Measurements from ENCODE around the gene DOHH.

Gene DOHH

GRCh38 chr19:3441986-3442329 lies 58.5 kb downstream of the DOHH start:
- no peak for DNase-seq (ENCODE audit: low read depth in 2 of 2)

GRCh38 chr19:3441089-3441985 lies 59.1 kb downstream of the DOHH start:
- no peak for DNase-seq (ENCODE audit: low read depth in 2 of 2)
